ENCODE measurements around the gene RPS21.

Gene RPS21

DNA sequence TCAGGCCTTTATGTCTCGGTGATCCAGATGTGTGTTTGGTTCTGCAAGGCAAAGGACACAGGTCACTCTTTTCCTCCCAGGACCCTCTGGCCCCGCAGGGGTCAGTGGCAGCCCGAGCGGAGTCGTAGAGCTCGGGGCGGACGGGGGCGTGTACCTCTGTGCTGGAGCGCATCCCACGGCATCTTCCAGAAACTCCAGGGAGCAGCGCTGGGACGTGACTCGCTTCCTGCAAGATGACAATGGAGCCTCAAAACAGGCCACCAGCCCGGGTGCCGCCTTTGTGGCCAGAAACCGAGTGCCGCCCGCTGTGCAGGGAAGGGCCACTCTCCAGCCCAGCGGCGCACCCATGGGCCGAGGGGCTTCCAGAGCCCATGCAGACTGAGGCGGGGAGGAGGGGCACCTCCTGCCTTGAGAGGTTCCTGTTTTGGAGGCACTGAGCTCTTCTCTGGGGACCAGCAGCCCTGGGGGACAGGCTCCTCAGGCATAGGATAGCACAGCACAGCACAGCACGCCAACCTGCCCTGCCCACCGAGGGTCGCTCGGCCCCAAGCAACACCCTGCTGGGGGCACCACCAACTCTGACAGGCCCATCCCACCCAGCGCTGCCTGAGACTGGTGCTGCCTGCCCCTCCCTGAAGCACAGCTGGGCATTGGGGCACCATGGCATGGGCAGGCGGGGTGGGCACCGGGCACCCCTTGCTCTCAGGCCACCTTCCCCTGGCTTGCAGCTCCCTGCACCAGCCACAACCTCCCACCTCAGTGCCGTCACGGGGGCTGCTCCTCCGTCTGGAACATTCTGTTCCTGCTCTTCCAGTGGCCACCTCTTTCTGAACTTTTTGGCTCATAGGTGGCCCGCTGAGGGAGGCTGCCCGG, 9.7 kb downstream of the RPS21 start:
- no peak for DNase-seq (ENCODE audit: low read depth, low spot score)

DNA sequence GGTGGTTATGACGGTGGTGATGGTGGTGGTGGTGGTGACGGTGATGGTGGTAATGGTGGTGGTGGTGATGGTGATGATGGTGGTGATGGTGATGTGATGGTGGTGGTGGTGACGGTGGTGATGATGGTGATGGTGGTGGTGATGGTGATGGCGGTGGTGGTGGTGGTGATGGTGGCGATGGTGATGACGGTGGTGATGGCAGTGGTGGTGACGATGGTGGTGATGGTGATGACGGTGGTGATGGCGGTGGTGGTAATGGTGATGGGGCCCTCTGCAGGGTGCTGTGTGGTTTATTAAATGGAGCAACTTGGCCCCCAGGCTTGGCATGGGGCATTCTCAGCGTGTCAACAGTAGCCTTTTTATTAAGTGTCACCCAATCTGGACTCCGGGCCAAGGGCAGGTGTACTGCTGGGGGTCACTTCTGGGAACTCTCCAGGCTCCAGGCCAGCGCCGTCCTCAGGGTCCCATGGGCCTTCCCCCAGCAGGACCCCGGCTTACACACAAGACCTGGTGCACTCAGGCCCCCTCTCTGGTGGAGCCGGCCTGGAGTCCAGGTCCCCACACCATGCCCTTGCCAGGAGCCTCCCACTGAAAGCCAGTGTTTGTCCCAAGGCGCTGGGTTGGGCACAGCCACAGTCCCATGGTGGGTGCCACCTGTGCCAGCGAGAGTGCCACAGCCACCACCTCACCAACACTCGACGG, 11.4 kb downstream of the RPS21 start:
- no peak for DNase-seq (ENCODE audit: low read depth, low spot score)

DNA sequence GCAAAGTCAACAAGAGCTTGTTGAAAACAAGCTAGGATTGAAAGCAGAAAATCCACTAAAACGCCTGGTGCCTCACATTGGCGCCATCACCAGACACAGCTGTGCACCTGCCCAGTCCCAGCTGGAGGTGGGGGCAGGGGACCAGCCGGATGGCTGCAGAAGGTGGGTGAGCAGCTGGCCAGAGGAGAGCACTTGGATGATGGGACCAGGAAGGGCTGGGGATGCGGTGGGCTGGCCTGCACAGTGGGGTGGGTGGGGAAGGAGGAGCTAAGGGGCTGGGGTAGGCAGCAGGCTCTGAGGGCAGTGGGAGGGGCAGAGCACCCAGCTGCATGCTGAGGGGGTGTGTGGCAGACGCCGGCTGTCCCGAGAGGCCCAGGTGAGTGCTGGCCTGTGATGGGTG, 13.1 kb downstream of the RPS21 start:
- no peak for DNase-seq (ENCODE audit: low read depth, low spot score)

DNA sequence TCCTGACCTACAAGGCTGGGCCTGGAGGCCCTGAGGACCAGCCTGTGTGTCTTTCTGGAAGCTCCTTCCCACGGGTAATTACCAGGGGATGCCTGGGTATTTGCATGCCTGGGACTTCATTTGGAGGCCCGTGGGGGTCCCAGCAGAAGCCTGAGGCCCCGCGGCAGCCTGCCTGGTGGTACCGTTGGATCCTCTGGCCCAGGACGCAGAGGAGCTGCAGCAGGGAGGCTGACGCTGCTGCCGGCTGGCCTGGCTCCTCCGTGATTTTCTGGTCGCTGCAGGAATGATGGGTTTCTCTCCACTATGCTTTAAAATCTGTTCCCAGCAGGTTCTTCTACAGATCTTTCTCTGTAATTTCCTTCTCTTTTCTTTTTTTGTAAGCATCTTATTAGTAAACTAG, 13.6 kb downstream of the RPS21 start:
- DNase-seq (ENCODE audit: low read depth, low spot score) = no peak

DNA sequence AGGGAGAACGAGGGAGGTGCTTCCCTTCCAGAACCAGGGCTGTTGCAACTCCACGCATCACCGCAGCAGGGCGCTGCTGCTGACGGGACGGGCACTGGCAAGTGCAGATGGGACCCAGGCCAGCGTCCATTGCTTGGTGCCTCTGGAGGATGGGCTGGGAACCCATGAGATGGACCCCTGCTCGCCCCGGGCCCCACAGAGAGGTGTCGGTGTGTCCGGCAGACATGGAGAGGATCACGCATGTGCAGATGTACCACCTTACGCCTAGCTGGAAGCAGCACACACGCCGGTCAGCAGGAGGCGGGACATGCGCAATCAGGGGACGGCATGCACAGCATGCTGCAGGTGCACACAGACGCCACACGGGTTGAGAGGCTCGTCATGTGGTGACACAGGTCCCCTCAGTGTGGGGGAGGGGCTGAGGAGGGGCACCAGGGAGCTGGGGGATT, 14.5 kb downstream of the RPS21 start:
- DNase-seq (ENCODE audit: low read depth, low spot score) = peak; percentile 66

DNA sequence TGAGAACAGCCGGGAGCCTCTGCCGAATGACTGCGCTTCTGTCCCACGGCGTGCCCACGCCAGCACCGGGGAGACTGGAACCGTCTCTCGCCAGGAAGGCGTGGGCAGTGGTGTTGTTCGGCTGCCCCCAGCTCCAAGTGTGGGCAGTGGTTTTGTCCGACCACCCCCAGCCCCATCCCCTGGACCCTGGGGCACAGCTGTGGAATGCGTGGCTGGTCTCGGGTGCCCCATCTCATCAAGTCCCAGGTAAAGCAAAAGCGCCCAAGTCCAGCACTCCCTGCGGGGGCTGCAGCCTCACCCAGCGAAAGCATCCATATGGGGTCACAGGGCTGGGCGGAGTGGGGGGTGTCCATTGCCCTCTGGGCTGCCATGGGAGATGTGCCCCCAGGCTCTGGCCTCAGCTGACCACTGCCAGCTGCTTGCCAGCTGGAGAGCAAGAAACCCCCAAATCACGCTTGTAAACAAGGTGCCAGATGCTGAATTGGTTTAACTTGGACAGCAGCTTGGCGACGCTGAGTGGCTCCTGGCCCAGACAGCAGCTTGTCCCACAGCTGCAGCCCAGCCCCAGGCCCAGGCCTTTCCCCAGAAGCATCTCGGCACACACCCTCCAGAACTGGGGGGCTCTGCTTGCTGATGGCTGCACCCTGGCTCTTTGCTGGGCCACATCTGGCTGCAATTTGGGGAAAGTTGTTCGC, 15.7 kb downstream of the RPS21 start:
- DNase-seq (ENCODE audit: low read depth, low spot score) = no peak

DNA sequence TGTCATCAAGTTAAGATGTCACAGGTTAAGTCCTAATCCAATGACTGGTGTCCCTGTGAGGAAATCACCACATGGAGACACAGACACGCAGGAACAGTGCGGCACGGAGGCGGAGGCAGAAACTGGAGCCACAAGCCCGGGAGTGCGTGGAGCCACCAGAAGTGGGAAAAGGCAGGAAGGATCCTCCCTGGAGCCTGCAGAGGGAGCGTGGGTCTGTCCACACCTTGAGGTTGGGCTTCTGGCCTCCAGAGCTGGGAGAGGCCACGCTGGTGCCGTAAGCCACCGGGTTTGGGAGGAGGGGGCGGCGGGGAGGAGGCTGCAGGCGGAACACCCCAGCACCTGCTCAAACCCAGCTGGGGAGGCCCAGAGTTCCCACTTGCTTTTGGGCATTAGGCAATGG, 16.4 kb downstream of the RPS21 start:
- DNase-seq (ENCODE audit: low read depth, low spot score) = no peak

DNA sequence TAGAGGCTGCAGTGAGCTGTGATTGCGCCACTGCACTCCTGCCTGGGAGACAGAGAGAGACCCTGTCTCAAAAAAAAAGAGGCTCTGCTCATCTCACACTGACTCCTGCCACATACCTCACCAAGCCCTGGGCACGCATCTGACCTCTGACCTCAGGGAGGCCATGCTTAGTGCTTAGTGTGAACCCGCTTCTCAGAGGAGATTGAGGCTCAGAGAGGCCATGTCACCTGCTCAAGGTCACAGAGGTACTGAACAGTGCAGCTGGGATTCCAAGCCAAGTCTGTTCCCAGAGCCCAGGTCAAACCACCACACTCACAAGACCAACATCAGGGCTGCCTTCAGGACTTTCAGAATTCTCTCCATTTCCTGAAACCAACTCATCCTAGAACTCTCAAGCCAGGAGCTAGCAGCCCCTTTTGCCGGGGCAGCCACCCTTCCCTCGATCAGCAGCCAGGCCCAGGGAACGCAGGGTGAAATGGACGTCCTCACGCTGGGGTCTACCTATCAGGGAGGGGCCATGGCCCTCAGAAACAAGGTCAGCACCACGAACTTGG, 17.3 kb downstream of the RPS21 start:
- no peak for DNase-seq (ENCODE audit: low read depth, low spot score)

DNA sequence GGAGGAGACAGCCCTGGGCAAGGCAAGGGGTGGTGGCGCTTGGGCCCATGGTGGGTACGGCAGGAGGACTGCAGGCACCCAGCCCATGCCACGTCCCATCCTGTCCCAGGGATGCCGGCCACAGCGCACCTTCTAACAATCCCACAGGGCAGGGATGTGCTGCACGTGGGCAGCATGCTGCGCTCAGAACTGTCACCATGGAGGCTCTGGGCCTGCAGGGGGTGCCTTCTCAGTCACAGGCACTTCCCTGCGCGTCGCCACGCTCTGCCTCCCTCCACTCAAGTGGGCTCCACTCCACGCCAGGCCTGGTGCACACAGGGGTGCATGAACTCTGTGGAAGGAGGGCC, 17.8 kb downstream of the RPS21 start:
- DNase-seq (ENCODE audit: low read depth, low spot score) = no peak

DNA sequence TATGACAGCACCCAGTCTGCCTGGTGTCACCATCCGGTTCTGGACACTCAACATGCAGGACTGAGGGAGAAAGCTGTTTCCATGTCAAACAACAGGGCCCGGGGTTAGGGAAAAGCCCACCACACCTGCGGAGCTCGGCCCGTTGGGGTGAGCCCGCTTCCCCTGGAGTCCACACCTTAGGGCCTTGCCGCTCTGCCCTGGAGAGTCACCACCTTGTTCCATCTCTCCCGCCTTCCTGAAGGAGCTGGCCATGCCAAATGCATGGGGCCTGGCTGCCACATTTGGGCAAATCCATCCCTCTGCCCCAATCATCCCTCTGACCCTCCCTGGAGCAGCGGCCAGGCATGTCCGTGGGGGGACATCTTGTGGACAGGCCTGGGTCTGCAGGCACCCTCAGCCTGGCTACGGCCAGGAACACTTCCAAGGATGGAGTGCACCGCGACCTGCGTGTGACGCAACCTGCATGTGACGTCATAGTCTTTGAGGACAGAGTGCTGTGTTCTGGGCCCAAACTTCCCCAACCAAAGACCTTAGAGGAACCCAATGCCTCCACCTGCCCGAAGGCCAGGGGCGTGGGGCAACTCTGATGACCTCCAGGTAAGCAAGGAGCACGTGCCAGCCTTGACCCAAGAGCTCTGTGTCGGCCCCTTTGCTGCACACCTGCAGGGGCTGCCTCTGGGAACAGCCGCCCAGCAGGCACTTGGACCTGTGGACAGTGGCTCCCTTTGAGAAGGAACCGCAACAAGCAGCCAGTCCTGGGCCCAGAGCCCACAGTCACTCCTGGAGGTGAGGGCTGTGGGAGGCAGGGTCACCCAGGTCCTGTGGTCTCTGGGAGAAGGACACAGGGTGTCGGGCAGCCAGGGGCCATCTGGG, 18.4 kb downstream of the RPS21 start:
- peak; percentile 73 for DNase-seq (ENCODE audit: low read depth, low spot score)

DNA sequence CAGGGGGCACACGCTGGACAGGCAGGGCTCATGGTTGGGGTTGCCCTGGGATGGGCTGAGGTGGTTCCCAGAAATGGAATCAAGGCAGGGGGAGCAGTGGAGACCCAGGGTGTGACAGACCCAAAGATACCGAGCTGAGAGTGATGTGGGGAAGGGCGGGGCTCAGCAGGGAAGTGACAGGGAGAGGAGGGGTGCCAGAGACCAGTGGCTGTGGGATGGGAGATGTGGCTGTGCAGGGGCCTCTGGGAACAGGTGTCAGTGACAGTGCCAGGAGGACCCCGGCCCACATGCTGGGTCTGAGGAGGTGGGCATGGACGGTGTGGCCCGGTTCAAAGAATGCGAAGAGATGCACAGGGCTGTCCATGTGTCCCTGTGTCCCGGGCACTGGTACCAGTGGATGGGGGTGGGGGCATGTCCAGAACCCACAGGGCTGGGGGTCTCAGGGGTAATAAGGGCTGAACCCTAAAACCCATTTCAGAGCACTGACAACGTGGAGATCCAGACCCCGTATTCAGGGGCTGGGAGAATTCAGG, 19.1 kb downstream of the RPS21 start:
- no peak for DNase-seq (ENCODE audit: low read depth, low spot score)

DNA sequence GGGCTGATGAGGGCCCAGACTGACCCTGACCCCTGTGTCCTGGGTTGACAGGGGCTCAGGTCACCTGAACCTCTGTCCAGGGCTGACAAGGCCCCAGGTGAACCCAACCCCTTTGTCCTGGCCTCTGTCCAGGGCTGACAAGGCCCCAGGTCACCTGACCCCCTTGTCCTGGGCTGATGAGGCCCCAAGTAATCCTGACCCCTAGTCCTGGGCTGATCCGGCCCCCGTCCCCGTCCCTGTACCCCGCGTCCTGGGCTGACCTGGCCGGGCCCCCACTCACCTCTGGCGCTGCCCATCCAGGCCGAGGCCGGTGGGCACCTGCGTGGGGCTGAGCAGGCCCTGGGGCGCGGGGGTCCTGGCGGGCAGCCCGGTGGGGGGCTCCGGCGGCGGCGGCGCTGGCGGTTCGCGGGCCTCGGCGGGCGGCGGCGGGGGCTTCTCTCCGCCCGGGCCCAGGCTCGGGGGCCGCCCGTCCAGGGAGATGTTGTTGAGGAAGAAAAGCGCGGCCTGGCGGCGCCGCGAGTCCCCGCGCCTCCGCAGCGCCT, 19.8 kb downstream of the RPS21 start:
- DNase-seq (ENCODE audit: low read depth, low spot score) = no peak

DNA sequence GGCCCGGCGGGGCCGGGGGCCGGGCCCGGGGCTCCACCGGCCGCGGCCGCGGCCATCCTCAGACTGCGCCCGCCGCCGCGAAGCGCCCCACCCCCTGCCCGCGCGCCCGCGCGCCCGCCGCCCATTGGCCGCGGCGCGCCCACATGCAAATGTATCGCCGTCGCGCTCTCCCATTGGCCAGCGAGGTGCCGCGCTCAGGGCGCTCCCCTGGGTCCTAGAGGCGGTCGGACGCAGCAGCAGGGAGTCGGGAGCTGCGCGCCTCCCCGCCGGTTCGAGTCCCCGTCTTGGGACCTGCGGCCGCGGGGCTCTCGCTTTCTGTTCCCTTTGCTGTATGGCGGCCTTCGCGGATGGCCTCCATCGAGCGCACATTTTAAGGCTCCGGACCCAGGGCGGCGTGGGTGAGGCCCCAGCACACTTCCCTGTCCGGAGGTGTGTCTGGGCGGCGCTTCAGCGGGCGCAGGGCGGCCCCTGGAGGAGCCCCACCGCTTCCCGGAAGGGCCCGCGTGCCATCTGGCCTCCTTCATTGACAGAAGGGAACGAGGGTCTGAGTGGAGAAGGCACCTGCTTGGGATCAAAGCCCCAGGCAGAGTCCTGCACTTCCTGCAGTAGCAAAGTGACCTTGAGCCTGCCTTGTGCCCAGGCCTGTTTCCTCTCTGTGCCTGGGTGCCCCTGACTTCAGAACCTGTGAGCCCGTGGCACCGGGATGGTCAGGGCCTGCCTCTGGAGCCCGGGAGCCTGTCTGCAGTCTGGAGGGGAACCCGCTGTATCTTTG, 20.5 kb downstream of the RPS21 start, which contains the start of gene CABLES2:
CABLES2 (minus strand) TSS at position 65 of the 772 bp plus-strand sequence; CDS start at position 56, 9 bp downstream.
- DNase-seq (ENCODE audit: low read depth, low spot score) = peak; percentile 88

DNA sequence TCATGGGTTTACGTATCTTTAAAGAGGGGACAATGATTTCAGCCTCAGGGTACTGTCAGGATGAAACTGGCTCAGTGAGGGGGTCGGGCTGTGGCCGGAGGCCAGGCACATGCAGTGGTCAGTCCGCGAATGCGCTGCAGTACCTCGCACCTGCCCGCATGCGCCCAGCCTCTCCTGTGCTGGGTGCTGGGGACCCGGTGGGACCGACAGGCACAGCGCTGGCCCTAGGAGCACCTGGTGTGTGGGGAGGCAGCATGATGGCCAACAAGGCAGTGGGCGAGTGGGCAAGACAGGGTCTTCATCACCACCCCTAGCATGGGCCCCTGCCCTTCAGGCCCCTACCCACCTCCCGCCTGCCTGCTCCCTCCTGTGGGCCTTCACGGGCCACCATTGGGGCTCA, 21.2 kb downstream of the RPS21 start:
- no peak for DNase-seq (ENCODE audit: low read depth, low spot score)

DNA sequence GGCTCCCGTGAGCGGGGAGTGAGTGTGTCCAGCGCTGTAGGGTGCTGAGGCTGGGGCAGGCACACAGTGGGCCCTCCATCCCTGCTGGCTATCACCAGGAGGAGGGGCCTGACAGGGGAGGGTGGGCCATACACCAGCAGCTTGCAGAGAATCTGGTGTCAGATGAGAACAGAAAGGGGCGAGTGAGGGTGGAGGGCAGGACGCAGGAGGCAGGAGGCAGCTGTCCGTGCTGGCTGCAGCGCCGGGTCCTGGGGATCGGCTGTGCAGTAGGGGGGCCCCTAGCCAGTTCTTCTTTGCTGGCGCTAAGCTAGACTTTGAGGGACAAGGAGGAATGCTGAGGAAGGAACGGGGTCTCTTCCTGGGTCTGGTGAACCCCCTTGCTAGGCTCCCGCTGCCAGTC, 21.7 kb downstream of the RPS21 start:
- DNase-seq (ENCODE audit: low read depth, low spot score) = no peak

DNA sequence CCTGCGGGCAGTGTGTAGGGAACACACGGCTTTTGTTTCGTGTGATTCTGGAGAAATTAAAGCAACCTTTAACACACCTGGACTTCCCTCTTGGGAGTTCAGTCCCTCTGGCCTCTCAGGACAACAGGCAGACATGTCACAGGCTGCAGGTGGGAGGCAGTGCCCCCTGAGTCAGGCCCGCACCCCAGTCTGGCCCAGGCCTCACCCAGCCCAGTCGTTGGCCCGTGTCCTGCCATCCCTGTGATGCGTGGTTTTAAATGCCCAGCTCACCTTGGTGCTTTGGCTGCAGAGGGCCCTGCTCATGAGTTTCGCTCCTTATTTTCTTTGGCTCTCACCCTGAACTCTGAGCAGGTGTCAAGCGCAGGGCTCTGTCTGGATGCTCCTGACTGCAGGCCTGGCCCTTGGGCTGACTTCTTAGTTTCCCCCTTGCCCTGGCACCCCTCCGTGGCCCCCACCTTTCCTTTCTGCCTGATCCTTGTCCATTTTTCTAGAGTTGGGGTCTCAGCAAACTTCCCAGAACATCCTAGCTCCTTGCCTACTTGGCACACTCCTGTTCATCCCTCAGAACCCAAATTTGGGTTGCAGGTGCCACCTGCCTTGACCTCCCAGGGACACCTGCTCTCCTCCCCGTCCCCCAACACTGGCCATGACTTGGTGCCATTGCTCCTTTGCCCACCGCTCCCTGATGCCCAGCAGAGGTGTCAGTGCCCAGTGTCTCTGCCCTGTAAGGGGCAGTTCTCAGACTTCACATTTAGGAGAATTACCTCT, 22.4 kb downstream of the RPS21 start:
- DNase-seq (ENCODE audit: low read depth, low spot score) = no peak

DNA sequence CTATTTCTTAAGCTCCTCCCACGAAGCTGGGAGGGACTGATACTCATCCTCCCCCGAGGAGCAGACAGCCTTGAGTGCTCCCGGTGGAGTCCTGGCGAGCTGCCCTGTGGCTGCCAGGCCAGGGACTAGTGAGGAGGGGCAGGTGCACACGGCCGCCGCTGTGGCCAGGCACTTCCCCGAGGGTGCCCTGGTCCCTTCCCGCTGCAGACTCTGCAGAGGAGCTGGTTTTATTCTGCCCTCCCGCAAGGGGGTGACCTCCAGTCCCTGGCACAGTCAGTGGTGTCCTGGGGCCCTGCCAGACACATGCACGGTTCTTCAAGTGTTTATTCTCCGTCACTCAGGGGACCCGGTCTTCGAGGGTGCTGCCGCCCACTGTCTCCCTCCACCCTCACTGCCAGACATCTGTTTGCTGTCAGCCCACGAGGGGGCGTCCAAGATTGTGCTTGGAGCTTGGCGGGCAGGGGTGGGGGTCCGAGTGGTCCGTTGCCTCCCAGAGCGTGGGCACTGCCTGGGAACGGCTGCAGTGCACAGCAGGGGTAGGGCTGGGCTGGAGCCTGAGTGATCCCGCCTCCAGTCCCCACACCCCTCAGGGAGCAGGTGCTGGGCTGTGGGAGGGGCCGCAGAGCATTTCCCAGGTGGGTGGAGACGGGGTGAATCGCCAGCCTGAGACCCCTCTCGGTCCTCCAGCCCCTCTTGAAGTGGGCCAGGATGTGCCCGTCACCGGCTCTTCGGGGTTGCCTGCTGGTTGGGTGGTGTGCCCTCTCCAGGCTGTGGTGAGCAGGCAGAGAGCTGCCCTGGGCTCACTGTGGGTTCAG, 23.2 kb downstream of the RPS21 start:
- peak; percentile 69 for DNase-seq (ENCODE audit: low read depth, low spot score)

Measured in ELF-1 (cell line).